ENCODE data around the gene SFN. TPM values are rescaled to one million over a fixed set of nuclear protein-coding genes. Genes with fewer than 3 reads are reported as not detected.

The SFN gene
- total and polyA plus RNA-seq, 2 donors (not counting 3 experiments of a cell fraction or from before 2014, with no cell fraction given): 0.08 to 0.33 TPM

- Histone ChIP-seq H3K9me3 (replicated peaks; ENCODE audit: control insufficient read depth, insufficient read depth, low read length) (no peaks in the 10 kb centered on the region), H3K27me3 (ENCODE audit: control insufficient read depth in 2 of 2, insufficient read depth in 2 of 2, low read length in 2 of 2) (no peaks in the 10 kb centered on the region), H2AFZ (ENCODE audit: low read depth, low read length) (no peak overlapping the region), H3K79me2 (ENCODE audit: control insufficient read depth, insufficient read depth, low read length) (peaks cover 26% of the 10 kb centered on the region), H3K27ac (ENCODE audit: insufficient read depth, low read depth, low read length) (no peak overlapping the region), H3K4me1 (ENCODE audit: control insufficient read depth, extremely low read depth, insufficient read depth, low read length) (peaks cover 11% of the 10 kb centered on the region), H3K4me3 (replicated peaks in 1 of 3; ENCODE audit: insufficient read depth in 1 of 3, low read depth in 1 of 3, low read length in 3 of 3) (no peak overlapping the region), H3K4me2 (ENCODE audit: insufficient read depth, low read length) (no peak overlapping the region), H4K20me1 (replicated peaks; ENCODE audit: control insufficient read depth, extremely low read depth, insufficient read depth, low read length) (no peaks in the 10 kb centered on the region), H3K36me3 (ENCODE audit: control insufficient read depth in 2 of 2, extremely low read depth in 1 of 2, insufficient read depth in 2 of 2, low read length in 2 of 2) (peaks cover 0 to 21% of the 10 kb centered on the region in 2 experiments), H3K9ac (replicated peaks; ENCODE audit: extremely low read depth, insufficient read depth, low read length) (no peak overlapping the region), H3K9me1 (replicated peaks; ENCODE audit: control insufficient read depth, extremely low read depth, insufficient read depth, low read length) (no peaks in the 10 kb centered on the region)
- BruUV-seq (replicated peaks): no TSS peak
- dilution Hi-C loops (cut with MboI; ENCODE audit: extremely low pct_ligation_motif_present, low sequenced_read_pairs) (no loop called here), intact Hi-C loops (cut with micrococcal nuclease) (no loop called here)
- TF ChIP-seq POLR2A (IDR thresholded peaks at IDR 0.05; ENCODE audit: low read depth, low read length) (no peak), POLR2AphosphoS5 (IDR thresholded peaks at IDR 0.05; ENCODE audit: insufficient read depth, low read depth, low read length) (no peak), MAX (IDR thresholded peaks at IDR 0.05; ENCODE audit: insufficient read depth, insufficient read length) (no peak), MYC (IDR thresholded peaks at IDR 0.05; ENCODE audit: low read depth, low read length) (no peak), GATA2 (IDR thresholded peaks at IDR 0.05; ENCODE audit: insufficient read depth, insufficient read length, low read depth, low read length) (no peak), JUN (IDR thresholded peaks at IDR 0.05; ENCODE audit: borderline replicate concordance, insufficient read depth, insufficient read length, low read depth) (no peak), EZH2 (IDR thresholded peaks at IDR 0.05; ENCODE audit: borderline replicate concordance, low read depth, low read length, severe bottlenecking) (no peak), FOS (IDR thresholded peaks at IDR 0.05; ENCODE audit: borderline replicate concordance, insufficient read depth, low read length) (no peak), CTCF (IDR thresholded peaks at IDR 0.05; ENCODE audit: extremely low read depth in 1 of 2, insufficient read depth in 1 of 2, low read depth in 1 of 2, low read length in 2 of 2) (no peak)
- DNase-seq (ENCODE audit: low read depth, low spot score) (no peak), FAIRE-seq (no peak)
- POLR2A ChIA-PET: interaction anchor here (1.1 kb wide), 1 partner anchor 19 kb away, joined by 4 read pairs; no protein-coding TSS in a partner anchor
- CTCF ChIA-PET: interaction anchor here (1.4 kb wide), 1 partner anchor 227 kb away, joined by 3 read pairs; no protein-coding TSS in a partner anchor
Measured at GRCh38 chr1:26829184-26829911, 33.6 kb upstream of the SFN start.
